Measurements from ENCODE around the gene CHD2.

Gene CHD2

DNA sequence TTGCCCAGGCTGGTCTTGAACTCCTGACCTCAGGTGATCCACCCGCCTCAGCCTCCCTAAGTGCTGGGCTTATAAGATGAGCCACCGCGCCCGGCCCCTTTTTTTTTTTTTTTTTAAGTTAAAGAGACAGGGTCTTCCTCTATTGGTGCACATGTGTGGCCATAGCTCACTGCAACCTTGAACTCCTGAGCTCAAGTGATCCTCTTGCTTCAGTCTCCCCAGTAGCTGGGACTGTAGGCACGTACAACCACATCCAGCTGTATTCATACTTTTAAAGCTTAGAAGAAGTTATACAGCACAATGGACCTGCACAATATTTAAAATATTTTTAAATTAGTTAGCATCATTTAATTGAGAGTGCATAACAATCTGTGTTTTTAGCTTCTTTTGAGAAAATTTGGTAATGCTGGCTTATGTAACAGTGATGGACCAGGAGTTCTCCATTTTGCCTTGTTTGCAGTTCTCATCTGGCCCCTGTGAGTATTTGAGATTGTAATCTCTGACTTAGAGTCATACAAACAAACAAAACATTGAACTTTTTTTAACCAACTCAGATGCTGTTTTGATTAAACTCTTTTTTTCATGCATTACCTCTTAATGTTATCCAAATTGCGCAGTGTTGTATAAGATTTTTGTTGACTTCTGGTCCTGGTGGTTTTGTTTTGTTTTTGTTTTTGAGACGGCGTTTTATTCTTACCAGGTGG, 33.0 kb downstream of the CHD2 start:
- DNase-seq (ENCODE audit: low spot score) = no peak

DNA sequence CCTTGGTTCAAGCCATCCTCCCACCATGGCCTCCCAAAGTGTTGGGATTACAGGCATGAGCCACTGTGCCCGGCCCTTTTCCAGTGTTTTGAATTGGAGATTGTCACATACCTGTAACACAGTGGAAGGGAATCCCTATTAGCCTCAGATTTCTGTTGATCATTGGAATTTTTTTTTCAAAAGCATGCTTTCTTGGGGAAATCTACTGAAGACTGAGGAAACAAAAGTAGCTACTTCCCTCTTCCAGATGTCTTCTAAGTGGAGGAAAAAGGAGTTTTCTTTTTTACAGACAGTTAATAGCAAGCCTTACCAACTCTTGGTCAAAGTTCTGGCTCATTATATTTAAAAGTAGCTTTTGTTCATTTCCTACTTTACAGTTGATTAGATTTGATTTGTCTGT, 33.7 kb downstream of the CHD2 start:
- DNase-seq (ENCODE audit: low spot score) = no peak

DNA sequence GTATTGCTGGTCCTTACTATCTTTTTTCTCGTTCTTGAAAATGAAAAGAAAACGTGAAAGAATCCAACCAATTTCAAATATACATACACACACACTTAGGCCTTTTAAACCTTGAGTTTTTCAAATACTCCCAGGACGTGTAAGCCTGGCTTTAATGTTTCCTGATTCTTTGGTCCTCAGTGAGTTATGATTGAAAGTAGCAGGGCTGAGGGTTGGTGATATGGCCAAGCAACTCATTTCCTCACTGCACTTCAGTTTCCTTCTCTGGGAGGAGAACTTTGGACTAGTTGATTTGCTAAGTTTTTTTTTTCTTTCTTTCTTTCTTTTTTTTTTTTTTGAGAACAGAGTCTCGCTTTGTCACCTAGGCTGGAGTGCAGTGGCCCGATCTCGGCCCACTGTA, 34.6 kb downstream of the CHD2 start:
- DNase-seq (ENCODE audit: low spot score) = no peak

DNA sequence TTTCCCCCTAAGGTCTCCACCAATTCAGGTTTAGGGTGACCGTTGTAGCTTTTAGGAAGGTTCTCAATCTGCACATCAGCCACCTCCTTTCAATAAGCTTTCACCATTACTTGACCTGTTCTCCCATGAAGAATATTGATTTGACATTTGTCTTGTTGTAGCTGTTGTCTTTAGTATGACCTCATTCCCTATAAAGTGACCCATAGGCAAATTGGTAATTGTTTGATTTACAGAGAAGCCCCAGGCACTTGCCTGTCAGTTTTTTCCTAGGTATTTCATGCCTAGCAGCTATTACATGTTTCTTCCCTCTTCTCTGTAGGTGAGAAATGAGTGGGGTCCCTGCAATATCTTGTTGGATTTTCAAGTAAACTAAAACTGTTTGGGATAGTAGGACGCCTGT, 36.0 kb downstream of the CHD2 start:
- DNase-seq (ENCODE audit: low spot score) = no peak

DNA sequence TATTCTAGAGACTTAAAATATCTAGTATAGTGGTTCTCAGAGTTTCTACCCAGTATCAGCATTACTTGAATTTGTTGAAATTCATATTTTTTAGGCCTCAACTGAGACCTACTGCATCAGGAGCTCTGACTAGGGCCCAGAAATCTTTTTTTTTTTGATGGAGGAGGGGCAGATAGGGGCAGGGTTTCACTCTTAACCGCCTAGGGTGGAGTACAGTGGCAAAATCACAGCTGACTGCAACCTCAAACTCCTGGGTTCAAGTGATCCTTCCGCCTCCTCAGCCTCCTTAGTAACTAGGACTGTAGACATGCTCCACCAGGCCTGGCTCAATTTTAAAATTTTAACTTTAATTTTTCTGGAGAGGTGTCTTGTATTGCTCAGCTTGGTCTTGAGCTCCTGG, 36.6 kb downstream of the CHD2 start:
- no peak for DNase-seq (ENCODE audit: low spot score)

DNA sequence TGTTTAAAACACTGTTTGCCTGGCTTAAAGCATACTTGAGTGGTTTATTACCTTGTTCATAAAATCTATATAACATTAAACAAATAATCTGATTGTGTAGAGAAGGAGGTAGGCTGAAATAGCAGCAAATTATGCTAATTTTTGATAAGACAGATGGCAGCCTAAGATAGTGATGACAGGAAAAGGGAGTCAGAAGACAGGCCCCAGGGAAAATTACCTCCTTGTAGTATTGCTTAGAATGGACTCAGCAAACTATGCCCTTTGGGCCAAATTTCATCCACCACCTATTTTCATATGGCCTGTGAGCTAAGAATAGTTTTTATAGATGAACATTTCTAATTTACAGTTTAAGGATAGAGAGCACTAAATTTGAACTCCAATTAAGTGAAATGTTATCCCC, 37.8 kb downstream of the CHD2 start:
- no peak for DNase-seq (ENCODE audit: low spot score)

DNA sequence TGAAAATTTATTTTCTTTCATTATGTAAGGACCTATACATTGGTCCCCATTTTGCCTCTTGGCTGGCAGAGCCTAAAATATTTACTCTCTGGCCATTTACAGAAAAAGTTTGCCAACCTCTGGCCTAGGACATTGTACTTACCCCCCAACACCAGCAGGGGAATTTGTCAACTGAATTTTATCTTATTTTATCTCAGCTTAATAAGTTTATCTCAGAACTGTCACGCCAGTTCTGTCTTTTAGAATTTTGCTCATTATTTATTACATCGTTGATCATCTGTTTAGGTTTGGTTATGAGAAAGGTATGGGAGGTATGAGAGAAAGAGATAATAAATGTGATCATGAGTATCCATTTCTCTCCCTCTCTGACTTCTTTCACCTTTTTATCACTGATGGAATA, 38.3 kb downstream of the CHD2 start:
- no peak for DNase-seq (ENCODE audit: low spot score)

DNA sequence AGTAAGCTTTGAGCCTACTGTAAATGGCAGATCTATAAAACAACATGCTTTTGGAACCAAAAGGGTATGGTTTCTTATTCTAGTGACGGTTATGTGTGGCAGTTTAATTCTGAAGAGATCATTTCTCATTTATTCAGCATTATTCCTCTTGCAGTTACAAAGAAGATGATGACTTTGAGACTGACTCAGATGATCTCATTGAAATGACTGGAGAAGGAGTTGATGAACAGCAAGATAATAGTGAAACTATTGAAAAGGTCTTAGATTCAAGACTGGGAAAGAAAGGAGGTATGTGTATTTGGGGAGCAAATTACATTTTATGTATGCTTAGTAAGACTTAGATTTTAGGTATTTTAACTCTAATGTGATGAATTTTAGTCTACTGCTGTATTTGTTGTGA, 41.5 kb downstream of the CHD2 start:
- no peak for DNase-seq (ENCODE audit: low spot score)

DNA sequence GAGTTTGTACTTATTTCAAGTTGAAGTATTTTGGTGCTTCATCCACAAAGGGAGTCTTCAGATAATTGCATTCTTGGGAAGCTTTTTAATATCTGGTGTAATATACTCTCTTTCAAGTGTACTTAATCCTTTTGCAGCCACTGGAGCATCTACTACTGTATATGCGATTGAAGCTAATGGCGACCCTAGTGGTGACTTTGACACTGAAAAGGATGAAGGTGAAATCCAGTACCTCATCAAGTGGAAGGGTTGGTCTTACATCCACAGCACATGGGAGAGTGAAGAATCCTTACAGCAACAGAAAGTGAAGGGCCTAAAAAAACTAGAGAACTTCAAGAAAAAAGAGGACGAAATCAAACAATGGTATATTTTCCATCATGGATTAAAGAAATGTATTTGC, 42.6 kb downstream of the CHD2 start:
- no peak for DNase-seq (ENCODE audit: low spot score)

DNA sequence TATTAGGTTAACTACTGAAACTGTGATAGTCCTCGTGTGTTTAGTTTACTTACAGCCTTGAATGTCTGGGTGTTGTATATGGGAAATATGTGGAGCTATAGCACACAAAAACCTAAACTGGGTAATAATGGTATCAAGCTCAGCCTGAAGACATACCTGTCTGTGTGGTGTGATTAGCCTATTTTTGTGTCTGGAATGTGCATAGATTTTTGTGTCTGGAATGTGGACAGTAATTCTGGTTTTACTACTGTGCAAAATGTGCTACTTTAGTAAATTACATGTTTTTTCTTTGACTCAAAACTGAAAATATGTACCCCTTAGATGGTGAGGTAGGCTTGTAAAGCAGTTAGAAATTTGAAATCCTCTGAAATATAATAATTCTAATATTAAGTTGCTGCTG, 43.5 kb downstream of the CHD2 start:
- no peak for DNase-seq (ENCODE audit: low spot score)

DNA sequence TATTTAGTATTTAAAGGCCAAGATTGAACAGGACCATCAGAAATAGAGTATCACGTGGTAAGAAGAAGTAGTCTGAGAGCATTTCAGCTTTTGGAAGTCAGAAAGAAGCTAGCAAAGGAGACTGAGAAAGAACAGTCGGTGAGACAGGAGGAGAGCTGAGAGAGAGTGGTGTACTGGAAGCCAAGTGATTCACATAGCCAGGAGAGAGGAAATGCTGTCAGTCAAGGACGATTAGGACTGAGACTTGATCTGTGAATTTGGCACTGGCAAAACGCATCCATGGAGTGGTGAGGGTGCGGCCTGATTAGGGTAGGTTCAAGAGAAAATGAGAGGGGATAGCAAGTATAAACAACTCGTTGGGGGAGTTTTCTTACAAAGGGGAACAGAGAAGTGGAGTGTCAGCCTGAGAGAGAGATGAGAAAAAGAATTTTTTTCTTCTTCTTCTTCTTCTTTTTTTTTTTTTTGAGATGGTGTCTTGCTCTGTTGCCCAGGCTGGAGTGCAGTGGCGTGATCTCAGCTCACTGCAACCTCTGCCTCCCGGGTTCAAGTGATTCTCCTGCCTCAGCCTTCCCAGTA, 44.9 kb downstream of the CHD2 start:
- DNase-seq (ENCODE audit: low spot score) = no peak

DNA sequence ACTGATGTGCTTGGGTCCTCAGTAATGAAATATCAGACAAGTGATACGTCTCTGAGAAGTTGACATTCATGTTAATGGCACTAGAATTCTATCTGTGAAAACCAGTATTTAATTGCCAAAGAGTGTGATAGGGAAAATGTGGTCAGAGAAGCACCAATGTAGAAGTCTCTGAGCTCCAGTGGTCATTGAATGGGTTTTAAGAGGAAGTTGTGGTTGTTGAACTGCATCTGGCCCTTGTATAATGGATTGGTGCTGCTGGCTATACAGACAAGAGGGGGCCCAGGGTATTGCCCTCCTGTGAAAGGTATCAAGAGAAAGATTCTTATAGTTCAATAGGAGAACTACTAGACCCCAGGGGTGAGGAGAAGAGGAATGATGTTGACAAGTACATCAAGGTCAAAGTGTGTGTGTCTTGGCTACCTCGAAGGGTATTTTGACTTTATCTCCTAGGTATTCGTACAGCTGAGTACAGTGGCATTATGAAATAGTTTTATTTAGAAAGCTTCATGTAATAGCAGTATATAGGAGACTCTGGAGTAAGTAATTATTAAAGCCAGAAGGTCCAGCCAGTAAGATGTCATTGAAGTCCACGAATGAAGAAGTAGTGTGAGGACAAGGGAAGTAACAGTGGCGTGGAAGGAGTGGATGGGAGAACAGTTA, 47.1 kb downstream of the CHD2 start:
- DNase-seq (ENCODE audit: low spot score) = no peak

DNA sequence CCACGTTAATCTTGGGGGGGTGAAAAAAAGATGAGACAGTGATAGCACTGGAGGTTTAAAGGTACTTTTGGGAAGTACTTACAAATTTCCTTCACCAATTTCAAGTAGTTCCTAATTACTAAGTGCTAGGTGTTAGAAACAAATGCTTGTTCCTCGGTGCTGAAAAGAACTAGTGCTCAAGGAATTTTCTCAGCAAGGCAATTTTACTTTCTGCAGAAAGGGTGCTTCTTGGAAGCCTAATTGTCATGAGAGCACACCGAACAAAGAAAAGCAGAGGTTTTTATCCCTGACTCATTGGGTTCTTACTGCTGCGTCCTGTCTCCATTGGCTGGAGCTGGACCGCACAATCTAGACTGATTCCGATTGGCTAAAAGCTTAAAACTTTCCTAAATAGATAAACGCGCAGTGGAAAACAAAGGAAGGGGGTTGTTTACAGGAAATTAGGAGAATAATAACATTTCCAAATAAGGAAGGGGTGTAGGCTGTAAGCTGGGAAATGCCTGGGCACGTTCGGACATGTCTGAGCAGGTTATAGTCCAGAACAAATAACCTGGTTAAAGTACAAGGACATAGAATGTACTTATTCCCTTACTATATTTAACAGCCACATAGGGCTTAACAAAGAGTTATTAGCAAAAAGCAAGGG, 49.6 kb downstream of the CHD2 start:
- DNase-seq (ENCODE audit: low spot score) = no peak

DNA sequence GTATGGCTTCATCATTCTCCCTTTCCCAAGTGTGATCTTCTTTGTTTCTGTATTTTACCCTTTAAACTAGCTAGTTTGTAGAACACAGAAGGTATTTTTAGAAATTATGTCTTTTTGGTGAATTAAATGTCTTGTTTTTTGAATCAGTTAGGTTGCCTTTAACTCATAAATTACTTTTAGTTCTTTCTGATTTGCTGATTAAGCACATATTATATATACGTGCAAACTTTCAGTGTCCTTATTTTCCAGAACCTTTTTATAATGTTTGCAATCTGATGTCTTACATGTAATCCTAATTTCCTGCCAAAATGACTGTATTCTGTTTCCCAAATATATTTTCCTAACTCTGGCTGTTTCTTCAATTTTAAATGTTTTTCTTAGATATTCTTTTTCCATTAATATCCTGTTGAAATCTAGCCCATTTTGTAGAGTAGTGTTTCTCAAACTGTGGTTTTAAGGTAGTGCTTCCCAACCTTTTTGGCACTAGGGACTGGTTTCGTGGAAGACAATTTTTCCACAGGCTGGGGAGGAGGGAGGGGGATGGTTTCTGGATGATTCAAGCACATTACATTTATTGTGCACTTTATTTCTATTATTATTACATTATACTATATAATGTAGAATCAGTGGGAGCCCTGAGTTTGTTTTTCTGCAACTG, 51.8 kb downstream of the CHD2 start:
- no peak for DNase-seq (ENCODE audit: low spot score)

DNA sequence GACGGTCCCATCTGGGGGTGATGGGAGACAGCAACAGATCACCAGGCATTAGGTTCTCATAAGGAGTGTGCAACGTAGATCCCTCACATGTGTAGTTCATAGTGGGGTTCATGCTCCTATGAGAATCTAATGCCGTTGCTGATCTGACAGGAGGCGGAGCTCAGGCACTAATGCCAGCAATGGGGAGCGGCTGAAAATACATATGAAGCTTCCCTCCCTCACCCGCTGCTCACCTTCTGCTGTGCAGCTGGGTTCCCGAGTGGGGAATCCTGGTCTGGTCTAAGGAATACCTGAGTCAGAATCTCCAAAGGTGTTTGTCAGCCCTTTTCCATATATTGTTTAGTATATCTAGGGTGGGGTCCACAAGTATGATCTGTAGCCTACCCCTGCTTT, 52.3 kb downstream of the CHD2 start:
- DNase-seq (ENCODE audit: low spot score) = no peak

DNA sequence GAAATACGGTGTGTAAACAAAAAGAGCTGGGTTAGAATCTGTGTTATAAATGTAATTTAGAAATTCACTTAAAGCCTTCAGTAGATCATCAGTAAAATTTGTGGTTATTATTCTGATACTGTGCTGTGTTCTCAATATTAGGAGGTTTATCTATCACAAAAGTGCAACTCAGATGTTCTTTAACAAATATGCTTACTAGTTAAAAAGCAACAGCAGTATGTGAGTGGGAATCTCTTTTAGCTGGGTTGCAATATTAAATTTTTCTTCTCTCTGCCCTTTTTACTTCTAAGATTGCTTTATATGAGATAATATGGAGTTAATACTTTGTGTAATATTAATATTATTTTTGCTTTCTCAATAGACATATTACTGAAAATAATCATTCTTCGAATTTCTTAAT, 53.4 kb downstream of the CHD2 start:
- no peak for DNase-seq (ENCODE audit: low spot score)

DNA sequence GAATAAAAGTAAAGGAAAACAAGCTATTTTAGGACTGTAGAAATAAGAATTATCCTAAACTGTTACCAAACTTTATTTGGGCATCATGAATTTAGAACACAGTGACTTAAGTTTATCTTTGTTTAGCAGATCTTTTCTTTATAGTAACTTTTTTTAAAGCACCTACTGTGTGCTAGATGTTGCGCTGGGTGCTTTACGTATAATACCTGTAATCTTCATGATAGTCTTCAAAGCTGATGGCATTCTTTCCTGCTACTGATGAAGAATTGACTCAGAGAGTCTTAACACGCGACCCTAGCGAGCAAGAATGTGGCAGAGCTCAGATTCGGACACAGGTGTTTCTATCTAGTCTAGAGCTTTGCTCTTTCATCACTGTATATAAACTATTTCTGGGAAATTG, 53.9 kb downstream of the CHD2 start:
- no peak for DNase-seq (ENCODE audit: low spot score)

DNA sequence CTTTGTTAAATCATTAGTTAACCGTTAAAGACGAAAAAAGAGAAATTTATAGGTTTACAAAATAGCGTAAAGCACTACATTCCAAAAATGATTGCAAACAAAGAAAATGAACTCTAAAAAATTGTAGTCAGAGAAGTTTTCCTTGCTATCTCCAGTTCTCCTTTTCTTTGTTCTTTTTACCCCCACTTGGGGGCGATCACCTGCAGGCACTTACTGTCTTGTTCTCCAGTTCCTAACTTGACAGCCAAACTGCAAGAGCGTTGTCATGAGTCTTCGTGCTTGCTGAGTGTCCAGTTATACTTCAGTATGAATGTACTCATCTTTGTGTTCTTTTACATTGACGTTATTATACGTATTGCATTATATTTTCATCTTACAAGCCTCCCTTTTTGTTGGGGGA, 54.5 kb downstream of the CHD2 start:
- peak; percentile 16 for DNase-seq (ENCODE audit: low spot score)

DNA sequence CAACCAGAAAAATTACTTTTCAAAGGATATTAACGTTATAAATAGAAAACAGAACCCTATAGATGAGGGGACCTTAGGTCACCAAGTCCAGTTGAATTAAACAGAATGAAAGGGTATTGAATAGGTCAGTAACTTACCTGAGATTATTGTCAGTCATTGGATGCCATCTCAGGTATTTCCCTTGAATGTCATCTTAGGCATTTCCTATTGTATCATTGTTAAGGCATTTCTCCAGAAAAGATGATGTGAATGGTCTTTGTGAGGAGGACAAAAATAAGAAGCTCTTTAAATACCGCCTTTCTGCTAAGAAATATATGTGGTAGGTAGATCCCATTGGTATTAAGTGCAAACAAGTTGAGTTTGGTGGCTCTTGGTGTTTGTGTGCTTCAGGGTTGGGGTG, 55.6 kb downstream of the CHD2 start:
- no peak for DNase-seq (ENCODE audit: low spot score)

DNA sequence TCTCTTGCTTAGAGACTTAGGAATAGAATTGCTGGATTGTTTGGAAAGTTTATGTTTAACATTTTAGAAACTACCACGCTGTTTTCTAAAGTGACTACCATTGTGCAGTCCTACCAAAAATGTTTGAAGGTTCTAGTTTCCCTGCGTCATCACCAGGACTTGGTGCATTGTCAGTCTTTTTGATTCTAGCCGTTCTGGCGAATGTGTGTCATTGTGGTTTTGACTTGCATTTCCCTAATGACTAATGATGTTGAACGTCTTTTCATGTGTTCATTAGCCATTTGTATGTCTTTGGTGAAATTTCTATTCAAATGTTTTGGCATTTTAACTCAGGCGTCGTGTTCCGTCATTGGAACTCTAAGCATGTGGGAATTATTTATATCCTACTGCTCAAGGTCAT, 58.0 kb downstream of the CHD2 start:
- DNase-seq (ENCODE audit: low spot score) = peak; percentile 70

DNA sequence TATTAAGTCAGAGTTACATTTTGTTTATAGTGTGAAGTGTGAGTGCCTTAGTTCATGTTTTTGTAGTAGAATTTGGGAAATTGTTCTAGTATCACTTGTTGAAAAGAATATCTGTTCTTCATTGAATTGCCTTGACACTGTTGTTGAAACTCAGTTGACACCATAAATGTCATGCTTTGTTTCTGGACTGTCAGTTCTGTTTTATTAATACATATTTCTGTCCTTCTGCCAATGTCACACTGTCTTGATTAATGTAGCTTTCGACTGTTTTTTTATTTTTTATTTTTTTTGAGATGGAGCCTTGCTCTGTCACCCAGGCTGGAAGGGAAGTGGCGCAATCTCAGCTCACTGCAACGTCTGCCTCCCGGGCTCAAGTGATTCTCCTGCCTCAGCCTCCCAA, 59.1 kb downstream of the CHD2 start:
- DNase-seq (ENCODE audit: low spot score) = no peak

DNA sequence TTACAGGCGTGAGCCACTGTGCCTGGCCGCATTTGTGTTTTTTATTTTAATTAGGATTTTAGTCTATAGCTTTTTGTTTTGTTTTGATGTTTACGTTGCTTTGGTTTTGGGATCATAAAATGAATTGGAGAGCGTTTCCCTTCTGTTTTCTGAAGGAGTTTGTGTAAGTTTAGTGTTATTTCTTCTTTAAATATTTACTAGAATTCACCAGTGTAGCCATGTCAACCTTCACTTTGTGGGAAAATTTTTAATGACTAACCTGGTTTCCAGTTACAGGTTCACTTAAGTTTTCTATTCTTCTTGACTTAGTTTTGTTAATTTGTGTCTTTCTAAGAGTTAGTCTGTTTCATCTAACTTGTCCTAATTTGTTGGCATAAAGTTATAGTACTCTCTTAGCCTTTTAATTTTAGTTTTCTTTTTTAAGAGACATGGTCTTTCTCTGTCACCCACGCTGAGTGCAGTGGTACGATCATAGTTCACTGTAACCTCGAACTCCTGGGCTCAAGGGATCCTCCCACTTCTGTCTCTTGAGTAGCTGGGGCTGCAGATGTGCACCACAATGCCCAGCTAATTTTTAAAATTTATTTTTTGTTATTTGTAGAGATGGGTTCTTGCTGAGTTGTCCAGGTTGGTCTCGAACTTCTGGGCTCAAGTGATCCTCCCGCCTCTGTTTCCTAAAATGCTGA, 61.0 kb downstream of the CHD2 start:
- no peak for DNase-seq (ENCODE audit: low spot score)

All from CD4-positive, alpha-beta T cell treated with Interleukin-15 for 4 hours (primary cell).